GOT3 (cell line): ENCODE results near the gene RIMBP2.
"Not testable (repeated sequence)": the region's sequence is repeated elsewhere in the genome, so short reads cannot be mapped to it uniquely, and the experiment has no call there.

Experiments
- DNase-seq: peaks from one replicate; lab custom pipeline; 2025; ENCODE audit warnings: mixed read lengths; lab: John Stamatoyannopoulos, UW

Gene RIMBP2

GRCh38 chr12:130596241-130596640 is 119.9 kb downstream of the RIMBP2 start:
- DNase-seq: no peak

GRCh38 chr12:130595566-130595965 is 120.5 kb downstream of the RIMBP2 start:
- no peak for DNase-seq

DNA sequence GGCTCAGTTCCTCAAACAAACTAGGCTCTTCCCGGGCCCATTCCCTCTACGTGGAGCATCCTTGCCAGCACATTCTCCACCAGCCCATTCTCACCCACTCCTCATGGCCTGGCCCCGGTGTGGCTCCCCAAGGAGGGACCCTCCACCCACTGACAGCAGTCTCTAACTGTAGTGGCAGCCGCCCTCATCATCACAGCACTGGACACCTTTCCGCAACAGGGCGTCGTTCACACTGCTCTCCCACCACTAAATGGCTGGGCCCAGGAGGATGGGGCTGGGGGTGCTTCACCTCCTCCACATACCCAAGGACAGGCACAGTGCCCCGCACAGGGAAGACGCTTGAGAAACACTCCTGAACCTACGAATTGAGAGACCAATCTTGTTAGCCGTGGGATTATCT is 123.0 kb downstream of the RIMBP2 start:
- DNase-seq: no peak

- DNase-seq: no peak
These were observed 123.5 kb downstream of the RIMBP2 start for GRCh38 chr12:130592641-130593040.

- no peak for DNase-seq
These were observed 124.4 kb downstream of the RIMBP2 start for GRCh38 chr12:130591736-130592135.

DNA sequence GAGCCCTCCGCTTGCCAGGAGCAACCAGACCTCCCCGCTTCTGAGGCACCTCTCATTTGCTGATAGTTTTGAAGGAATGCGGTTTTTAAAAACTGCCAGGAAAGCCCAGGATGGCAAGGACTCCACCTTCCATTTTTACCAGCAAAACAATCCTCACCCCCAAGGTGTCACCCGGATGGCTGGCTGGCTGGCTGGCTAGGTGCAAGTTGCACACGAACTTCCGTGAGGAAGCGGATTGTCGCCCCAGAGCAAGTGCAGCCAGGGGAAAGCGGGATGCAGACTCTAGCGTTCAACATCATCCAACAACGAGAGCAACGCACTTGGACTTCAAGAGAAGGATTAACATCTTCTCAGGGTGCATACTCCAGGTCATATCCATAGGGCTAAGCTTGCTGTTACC is 125.4 kb downstream of the RIMBP2 start:
- no peak for DNase-seq

DNA sequence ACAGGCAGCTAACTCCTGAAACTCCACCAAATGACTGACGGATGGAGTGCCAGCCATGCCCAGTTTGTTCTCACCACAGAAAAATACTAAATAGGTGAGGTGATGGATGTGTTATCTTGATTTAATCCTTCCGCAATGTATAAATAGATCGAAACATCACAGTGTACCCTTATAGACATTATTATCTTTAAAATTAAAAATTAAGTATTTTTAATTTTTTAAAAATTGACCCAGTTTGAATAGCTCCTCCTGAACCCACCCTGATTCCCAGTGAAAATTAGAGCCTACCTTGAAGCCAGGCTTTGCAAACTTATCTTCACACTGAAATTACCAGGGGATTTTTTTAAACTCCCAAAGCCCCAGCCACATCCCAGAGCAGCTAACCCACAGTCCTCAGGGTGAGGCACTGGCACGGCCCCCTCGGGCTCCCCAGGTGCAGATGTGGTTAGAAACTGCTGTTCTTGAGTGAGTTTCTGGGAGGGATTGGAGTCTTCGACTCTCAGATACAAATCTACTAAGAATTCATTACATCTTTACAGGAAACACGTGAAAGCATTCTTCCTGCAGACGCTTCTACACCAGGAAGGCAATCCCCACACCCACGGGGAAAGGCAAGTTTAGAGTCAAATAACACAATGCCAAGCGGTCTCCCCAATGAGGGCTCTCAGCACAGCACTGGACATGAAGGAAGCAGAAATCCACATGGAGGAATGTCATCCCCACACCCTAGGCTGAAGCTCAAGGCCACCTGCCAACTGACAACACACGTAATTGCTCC is 126.4 kb downstream of the RIMBP2 start:
- no peak for DNase-seq

- no peak for DNase-seq
These were observed 127.2 kb downstream of the RIMBP2 start for GRCh38 chr12:130588696-130589539.

DNA sequence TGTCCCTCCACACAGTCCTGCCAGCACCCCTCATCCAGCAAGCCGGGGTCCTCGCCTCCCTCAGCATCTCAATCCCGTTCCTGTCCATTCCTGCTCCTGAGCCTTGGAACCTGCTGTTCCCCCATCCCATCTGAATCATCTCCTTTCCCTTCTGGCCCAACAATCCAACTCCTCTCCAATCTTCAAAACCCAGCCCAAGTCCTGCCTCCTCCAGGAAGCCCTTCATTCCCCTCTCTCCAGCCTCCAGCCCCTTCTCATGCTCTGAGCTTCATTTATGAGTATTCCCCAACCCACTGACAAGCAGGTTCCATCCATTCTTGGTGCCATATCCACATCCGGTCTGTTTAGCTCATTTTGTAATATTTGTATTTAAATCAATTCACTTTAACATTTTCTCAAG is 128.1 kb downstream of the RIMBP2 start:
- no peak for DNase-seq

DNA sequence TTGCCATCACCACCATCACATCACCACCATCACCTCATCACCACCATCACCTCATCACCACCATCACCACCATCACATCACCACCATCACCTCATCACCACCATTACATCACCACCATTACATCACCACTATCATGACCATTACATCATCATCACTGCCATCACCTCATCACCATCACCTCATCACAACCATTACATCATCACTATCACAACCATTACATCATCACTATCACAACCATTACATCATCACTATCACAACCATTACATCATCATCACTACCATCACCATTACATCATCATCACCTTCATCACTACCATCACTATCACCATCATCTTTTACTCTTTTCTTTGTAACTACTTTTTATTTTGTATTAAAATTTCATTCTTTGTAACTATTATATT is 131.6 kb downstream of the RIMBP2 start:
- DNase-seq: not testable (repeated sequence)

- no peak for DNase-seq
These were observed 132.3 kb downstream of the RIMBP2 start for GRCh38 chr12:130583800-130584199.

DNA sequence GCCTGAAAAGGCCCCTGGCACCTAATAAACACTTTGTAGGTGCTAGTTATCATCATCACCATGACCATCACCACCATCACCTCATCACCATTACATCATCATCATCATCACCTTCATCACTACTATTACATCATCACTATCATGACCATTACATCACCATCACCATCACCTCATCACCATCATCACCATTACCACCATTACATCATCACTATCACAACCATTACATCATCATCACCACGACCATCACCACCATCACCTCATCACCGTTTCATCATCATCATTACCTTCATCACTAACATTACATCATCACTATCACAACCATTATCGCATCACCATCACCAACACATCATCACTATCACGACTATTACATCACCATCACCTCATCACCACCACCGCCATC is 132.8 kb downstream of the RIMBP2 start:
- no peak for DNase-seq

GRCh38 chr12:130582286-130582685 is 133.8 kb downstream of the RIMBP2 start:
- DNase-seq: no peak

GRCh38 chr12:130581782-130582181 is 134.3 kb downstream of the RIMBP2 start:
- DNase-seq: no peak

DNA sequence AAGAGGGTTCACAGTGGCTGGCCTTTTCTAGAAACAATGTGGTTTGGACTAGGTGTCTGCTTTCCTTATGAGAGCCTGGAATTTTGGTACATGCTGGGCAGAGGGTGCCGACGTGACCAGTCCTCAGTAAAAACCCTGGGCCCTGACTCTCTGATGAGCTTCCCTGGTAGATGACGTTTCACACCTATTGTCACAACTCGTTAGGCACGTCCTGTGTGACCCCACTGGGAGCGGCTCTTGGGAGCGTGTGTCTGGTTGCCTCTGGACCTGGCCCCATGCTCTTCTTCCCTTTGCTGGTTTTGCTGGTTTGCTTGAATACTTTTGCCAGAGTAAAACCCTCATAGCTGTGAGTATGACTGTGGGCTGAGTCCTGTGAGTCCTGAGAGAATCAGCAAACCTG is 136.9 kb downstream of the RIMBP2 start:
- DNase-seq: no peak

DNA sequence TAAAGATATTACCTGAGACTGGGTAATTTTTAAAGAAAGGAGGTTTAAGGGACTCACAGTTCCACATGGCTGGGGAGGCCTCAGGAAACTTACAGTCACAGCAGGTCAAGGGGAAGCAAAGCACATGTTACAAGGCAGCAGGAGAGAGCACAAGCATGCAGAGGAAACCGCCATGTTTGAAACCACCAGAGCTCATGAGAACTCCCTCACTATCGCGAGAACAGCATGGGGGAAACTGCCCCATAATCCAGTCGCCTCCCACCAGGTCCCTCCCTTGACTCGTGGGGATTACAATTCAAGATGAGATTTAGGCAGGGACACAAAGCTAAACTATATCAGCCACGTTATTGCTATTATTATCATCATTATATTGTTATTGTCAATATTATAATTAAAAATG is 138.7 kb downstream of the RIMBP2 start:
- DNase-seq: no peak

- no peak for DNase-seq
These were observed 139.7 kb downstream of the RIMBP2 start for GRCh38 chr12:130576371-130576816.

DNA sequence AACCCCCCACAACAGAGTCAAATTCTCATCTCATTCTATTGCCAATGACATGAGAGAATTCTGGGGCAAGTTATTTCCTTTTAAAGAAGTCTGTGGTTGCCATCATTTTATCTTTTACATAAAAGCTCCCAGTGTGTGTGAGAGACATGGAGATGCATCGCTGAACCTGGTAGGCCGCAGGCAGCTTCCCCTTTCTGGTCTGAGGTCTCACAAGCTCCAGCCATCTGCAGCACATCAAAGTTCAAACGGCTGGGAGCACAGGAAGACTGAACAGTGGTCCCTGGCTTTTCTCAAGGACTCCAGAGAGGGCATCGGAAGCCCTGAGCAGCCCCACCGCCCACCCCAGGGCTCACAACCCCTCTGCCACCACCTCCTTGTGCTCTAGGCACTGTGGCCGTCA is 141.7 kb downstream of the RIMBP2 start:
- DNase-seq: no peak

- no peak for DNase-seq
These were observed 142.3 kb downstream of the RIMBP2 start for GRCh38 chr12:130573766-130574165.

- DNase-seq: no peak
These were observed 142.9 kb downstream of the RIMBP2 start for GRCh38 chr12:130573235-130573634.

- DNase-seq: no peak
These were observed 143.5 kb downstream of the RIMBP2 start for GRCh38 chr12:130572553-130572952.

- no peak for DNase-seq
These were observed 144.4 kb downstream of the RIMBP2 start for GRCh38 chr12:130571734-130572133.

- DNase-seq: no peak
These were observed 145.0 kb downstream of the RIMBP2 start for GRCh38 chr12:130571089-130571488.
